GM19238 (cell line): ENCODE measurements around the gene VAV2.
"Not testable (repeated sequence)": the region's sequence is repeated elsewhere in the genome, so short reads cannot be mapped to it uniquely, and the experiment has no call there.

Experiments
- DNase-seq: peaks from one replicate; pipeline ENCODE4 v3.0.0; 2011; ENCODE audit warnings: low spot score; ENCODE audit not compliant: insufficient read length

The VAV2 gene

GRCh38 chr9:133917375-133917774, 74.7 kb downstream of the VAV2 start:
- DNase-seq: no peak

GRCh38 chr9:133916159-133916541, 76.0 kb downstream of the VAV2 start:
- no peak for DNase-seq

GRCh38 chr9:133915534-133916158, 76.5 kb downstream of the VAV2 start:
- DNase-seq: no peak

- no peak for DNase-seq
Observed at GRCh38 chr9:133914442-133915342, 77.4 kb downstream of the VAV2 start.

GRCh38 chr9:133913571-133914369, 78.4 kb downstream of the VAV2 start:
- no peak for DNase-seq

- DNase-seq: no peak
Observed at GRCh38 chr9:133910855-133911514, 81.1 kb downstream of the VAV2 start.

GRCh38 chr9:133906932-133907910, 84.9 kb downstream of the VAV2 start:
- no peak for DNase-seq

GRCh38 chr9:133906218-133906617, 85.9 kb downstream of the VAV2 start:
- no peak for DNase-seq

- no peak for DNase-seq
Observed at GRCh38 chr9:133905493-133905892, 86.6 kb downstream of the VAV2 start.

GRCh38 chr9:133904346-133905090, 87.6 kb downstream of the VAV2 start:
- no peak for DNase-seq

GRCh38 chr9:133901184-133901835, 90.8 kb downstream of the VAV2 start:
- DNase-seq: peak; percentile 37

- DNase-seq: no peak
Observed at GRCh38 chr9:133897675-133898074, 94.4 kb downstream of the VAV2 start.

- not testable (repeated sequence) for DNase-seq
Observed at GRCh38 chr9:133896007-133896406, 96.1 kb downstream of the VAV2 start.

- no peak for DNase-seq
Observed at GRCh38 chr9:133895335-133895734, 96.8 kb downstream of the VAV2 start.

- DNase-seq: no peak
Observed at GRCh38 chr9:133894377-133895321, 97.5 kb downstream of the VAV2 start.

GRCh38 chr9:133893191-133893994, 98.7 kb downstream of the VAV2 start:
- DNase-seq: no peak
